ENCODE measurements around the gene FAXC. TPM values are rescaled to one million over a fixed set of nuclear protein-coding genes. Genes with fewer than 3 reads are reported as not detected.

Gene FAXC
- total RNA-seq, 2 experiments from 2014 or later: 0.07 TPM; not detected in 1

Other genes starting within 250 kb of the FAXC start
- gene COQ3, start 44.5 kb upstream of the FAXC start, total RNA-seq: 1 to 10 TPM; 8.2 to 8.3 TPM
- 100 to 1,000 TPM; 138 to 143 TPM for gene PNISR, start 75.6 kb upstream of the FAXC start, total RNA-seq
- gene USP45, start 165.7 kb upstream of the FAXC start, total RNA-seq: 10 to 100 TPM in 1 of 2 experiments, 1 to 10 TPM in 1; 7.3 to 10.8 TPM
- gene CCNC, start 219.0 kb upstream of the FAXC start, total RNA-seq: 10 to 100 TPM; 29.3 to 34.8 TPM